PFSK-1 (cell line): ENCODE measurements around the gene PLEKHG1.

Experiments used
- FOXP2 ChIP-seq: optimal IDR thresholded peaks from 2 replicates; pipeline ENCODE3; 2011; ENCODE audit warnings: borderline replicate concordance, control low read depth, inconsistent platforms; ENCODE audit not compliant: insufficient read depth; ENCODE audit errors: extremely low read length, extremely low read depth
- POLR2AphosphoS5 ChIP-seq: IDR thresholded peaks from 2 replicates; pipeline ENCODE4 v1.6.1; 2012; ENCODE audit warnings: low read depth, mild to moderate bottlenecking, control low read depth, low read length, moderate library complexity
- SIN3A ChIP-seq: IDR thresholded peaks from 2 replicates; pipeline ENCODE4 v1.6.1; 2012; ENCODE audit warnings: mild to moderate bottlenecking, low read length, moderate library complexity, borderline replicate concordance; ENCODE audit not compliant: insufficient read depth
- TAF1 ChIP-seq: IDR thresholded peaks from 2 replicates; pipeline ENCODE4 v1.6.1; 2012; ENCODE audit warnings: low read length, control low read depth, borderline replicate concordance; ENCODE audit not compliant: insufficient read depth
- TF ChIP-seq, protein P1 (sequence below), 2 experiments: IDR thresholded peaks; 2 replicates each; pipeline versions ENCODE4 v1.6.1 to v1.8.0; 2011 to 2012; ENCODE audit warnings: low read depth in 2 of 2, low read length in 2 of 2, control low read depth in 1 of 2, inconsistent platforms in 1 of 2, mild to moderate bottlenecking in 1 of 2, moderate library complexity in 1 of 2; ENCODE audit not compliant: insufficient read depth in 1 of 2

Gene PLEKHG1

DNA sequence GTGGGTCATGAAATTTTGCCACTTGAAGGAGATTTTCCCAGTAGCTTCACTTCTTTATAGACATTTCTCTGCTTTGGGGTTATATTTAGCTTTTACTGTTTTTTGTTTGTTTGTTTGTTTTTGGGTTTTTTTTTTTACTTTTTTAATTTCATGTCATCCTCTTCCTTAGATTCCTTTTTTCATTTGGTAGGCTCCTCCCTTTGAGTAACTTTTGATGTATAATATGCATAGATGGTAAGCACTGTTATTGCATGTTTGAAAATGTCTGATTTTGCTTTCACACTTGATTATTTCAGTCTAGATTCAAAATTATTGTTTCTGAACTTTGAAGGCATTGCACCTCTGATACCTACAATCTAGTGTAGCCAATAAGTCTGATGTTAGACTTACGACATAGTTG lies 37.6 kb downstream of the PLEKHG1 start:
- TF ChIP-seq FOXP2 (no peak), TAF1 (no peak), POLR2AphosphoS5 (no peak), SIN3A (no peak)
- TF ChIP-seq, protein P1, sequence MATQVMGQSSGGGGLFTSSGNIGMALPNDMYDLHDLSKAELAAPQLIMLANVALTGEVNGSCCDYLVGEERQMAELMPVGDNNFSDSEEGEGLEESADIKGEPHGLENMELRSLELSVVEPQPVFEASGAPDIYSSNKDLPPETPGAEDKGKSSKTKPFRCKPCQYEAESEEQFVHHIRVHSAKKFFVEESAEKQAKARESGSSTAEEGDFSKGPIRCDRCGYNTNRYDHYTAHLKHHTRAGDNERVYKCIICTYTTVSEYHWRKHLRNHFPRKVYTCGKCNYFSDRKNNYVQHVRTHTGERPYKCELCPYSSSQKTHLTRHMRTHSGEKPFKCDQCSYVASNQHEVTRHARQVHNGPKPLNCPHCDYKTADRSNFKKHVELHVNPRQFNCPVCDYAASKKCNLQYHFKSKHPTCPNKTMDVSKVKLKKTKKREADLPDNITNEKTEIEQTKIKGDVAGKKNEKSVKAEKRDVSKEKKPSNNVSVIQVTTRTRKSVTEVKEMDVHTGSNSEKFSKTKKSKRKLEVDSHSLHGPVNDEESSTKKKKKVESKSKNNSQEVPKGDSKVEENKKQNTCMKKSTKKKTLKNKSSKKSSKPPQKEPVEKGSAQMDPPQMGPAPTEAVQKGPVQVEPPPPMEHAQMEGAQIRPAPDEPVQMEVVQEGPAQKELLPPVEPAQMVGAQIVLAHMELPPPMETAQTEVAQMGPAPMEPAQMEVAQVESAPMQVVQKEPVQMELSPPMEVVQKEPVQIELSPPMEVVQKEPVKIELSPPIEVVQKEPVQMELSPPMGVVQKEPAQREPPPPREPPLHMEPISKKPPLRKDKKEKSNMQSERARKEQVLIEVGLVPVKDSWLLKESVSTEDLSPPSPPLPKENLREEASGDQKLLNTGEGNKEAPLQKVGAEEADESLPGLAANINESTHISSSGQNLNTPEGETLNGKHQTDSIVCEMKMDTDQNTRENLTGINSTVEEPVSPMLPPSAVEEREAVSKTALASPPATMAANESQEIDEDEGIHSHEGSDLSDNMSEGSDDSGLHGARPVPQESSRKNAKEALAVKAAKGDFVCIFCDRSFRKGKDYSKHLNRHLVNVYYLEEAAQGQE (IDR thresholded peaks at IDR 0.05; ENCODE audit: insufficient read depth in 1 of 2, low read depth in 2 of 2, low read length in 2 of 2), result no peak

DNA sequence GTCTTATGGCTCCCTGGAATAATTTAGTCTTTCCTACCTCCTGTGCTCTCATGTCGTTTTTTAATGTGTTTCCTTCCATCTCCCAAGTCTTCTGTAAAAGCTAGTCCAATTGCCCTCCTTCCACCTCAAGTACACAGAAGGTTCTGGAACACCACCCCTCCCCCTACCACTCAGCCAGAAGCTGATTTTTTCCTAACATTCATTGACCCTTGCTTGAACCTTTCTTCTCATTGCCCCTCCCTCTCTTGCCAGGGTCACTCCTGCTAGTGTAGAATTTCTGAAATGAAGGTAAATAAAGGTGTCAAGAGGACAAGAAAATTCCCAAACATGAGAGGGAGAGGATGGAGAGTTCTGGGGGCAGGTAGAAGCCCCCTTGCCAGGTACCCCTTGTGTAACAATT lies 38.6 kb downstream of the PLEKHG1 start:
- TF ChIP-seq TAF1, result no peak
- TF ChIP-seq POLR2AphosphoS5, result no peak
- TF ChIP-seq FOXP2, result no peak
- TF ChIP-seq, protein P1 (IDR thresholded peaks at IDR 0.05; ENCODE audit: insufficient read depth in 1 of 2, low read depth in 2 of 2, low read length in 2 of 2), result no peak
- no peak for TF ChIP-seq SIN3A

DNA sequence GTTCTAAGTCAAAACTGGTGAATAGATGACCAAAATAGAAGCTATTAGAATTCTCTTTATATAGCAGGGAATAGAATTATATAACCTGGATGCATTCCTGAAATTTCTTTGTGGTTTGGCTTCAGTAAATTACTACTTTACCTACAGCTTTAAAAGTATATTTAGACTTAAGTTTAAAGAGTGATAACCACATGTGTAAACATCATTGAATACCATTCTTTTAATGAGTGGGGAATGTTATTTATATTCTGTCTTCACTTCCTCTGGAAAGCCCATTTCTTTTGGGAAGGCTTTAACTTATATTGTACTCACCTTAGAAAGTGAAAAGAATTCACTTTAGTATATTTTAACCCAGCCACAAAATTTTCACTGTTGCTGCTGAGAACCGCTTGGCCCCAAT lies 39.1 kb downstream of the PLEKHG1 start:
- TF ChIP-seq, protein P1 (IDR thresholded peaks at IDR 0.05; ENCODE audit: insufficient read depth in 1 of 2, low read depth in 2 of 2, low read length in 2 of 2), result no peak
- TF ChIP-seq TAF1, result no peak
- no peak for TF ChIP-seq SIN3A
- TF ChIP-seq POLR2AphosphoS5, result no peak
- no peak for TF ChIP-seq FOXP2

DNA sequence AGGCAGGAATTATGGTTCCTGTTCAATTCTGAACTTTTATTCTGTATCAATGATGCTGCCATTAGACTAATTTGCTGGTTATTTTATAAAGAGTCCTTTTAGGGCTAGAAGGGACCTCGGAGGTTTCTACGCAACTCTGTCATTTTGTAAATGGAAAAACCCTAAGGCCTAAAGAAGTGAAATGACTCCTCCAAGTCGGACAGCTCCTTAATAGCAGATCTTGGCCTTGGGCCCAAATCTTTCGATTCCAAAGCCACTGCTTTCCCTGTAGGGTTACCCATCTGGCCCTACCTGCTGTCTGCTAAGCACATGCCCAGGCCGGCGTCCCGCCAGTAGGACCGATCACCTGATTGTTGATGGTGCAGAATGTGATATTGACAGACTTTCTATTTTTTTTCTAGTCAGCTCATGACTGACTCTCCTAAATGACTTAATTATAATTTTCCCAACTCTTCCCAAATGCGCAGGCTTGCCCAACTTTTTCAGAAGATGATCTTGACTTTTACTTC lies 40.2 kb downstream of the PLEKHG1 start:
- TF ChIP-seq TAF1, result no peak
- TF ChIP-seq, protein P1 (IDR thresholded peaks at IDR 0.05; ENCODE audit: insufficient read depth in 1 of 2, low read depth in 2 of 2, low read length in 2 of 2), result no peak
- no peak for TF ChIP-seq SIN3A
- no peak for TF ChIP-seq POLR2AphosphoS5
- no peak for TF ChIP-seq FOXP2
